ENCODE data around the gene ALDH18A1.

The ALDH18A1 gene

DNA sequence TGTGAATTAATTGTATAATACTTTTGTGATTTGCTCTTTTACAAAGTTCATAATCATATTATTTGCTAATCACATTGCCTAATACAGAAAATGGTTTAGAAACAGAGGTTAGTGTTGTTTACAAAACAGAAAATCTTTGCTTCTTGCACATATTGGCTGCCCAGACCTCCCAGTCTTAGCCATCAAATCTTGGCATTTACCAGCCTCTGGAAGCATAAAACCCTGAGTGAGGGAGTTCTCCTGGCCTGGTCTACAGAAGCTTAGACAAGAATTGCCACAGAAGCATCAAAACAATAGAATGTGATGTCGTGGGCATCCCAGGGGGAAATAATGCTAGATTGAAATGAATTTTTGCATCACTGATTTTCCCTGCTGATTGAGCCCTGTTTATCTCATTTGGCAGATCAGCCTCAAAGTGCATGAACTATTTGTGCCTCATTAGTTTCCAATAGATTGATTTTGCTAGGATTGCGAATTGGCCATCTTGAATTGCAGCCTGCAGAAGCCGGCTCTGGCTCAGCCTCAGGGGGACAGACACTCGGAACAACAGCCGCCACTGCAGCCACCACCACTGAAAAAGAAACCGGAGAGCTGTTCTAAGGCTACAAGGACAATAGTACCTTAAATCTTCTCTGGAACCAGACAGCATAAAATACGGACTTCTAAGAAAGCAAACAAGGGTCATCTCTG, 84.2 kb downstream of the ALDH18A1 start:
- TF ChIP-seq, protein P1, sequence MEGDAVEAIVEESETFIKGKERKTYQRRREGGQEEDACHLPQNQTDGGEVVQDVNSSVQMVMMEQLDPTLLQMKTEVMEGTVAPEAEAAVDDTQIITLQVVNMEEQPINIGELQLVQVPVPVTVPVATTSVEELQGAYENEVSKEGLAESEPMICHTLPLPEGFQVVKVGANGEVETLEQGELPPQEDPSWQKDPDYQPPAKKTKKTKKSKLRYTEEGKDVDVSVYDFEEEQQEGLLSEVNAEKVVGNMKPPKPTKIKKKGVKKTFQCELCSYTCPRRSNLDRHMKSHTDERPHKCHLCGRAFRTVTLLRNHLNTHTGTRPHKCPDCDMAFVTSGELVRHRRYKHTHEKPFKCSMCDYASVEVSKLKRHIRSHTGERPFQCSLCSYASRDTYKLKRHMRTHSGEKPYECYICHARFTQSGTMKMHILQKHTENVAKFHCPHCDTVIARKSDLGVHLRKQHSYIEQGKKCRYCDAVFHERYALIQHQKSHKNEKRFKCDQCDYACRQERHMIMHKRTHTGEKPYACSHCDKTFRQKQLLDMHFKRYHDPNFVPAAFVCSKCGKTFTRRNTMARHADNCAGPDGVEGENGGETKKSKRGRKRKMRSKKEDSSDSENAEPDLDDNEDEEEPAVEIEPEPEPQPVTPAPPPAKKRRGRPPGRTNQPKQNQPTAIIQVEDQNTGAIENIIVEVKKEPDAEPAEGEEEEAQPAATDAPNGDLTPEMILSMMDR (IDR thresholded peaks at IDR 0.05; ENCODE audit: low read depth, low read length), result no peak
- no peak for DNase-seq (ENCODE audit: extremely low read depth, low read depth)

DNA sequence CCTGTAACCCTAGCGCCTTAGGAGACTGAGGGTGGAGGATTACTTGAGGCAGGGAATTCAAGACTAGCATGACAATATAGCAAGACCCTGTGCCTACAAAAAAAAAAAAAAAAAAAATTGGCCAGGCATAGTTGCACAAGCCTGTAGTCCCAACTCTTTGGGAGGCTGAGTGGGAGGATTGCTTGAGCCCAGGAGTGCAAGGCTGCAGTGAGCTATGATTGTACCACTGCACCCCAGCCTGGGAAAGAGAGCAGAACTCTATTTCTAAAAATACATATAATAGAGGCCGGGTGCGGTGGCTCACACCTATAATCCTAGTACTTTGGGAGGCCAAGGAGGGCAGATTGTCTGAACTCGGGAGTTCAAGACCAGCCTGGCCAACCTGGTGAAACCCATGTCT, 85.1 kb downstream of the ALDH18A1 start:
- TF ChIP-seq, protein P1 (IDR thresholded peaks at IDR 0.05; ENCODE audit: low read depth, low read length), result no peak
- no peak for DNase-seq (ENCODE audit: extremely low read depth, low read depth)

DNA sequence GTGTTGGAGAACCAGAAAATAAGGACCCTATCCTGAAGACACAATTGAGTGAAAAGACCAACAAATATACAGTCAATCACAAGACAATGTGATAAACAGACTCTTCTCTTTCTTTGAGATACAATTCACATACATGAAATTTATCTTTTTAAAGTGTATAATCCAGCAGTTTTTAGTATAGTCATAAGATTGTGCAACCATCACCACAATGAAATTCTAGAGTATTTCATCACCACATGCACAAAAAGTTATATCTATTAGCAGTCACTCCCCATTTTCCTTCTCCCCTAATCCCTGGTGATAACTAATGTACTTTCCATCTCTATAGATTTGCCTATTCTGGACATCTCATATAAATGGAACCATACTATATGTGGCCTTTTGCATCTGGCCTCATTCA, 87.1 kb downstream of the ALDH18A1 start:
- DNase-seq (ENCODE audit: extremely low read depth, low read depth), result no peak
- TF ChIP-seq, protein P1 (IDR thresholded peaks at IDR 0.05; ENCODE audit: low read depth, low read length), result no peak

DNA sequence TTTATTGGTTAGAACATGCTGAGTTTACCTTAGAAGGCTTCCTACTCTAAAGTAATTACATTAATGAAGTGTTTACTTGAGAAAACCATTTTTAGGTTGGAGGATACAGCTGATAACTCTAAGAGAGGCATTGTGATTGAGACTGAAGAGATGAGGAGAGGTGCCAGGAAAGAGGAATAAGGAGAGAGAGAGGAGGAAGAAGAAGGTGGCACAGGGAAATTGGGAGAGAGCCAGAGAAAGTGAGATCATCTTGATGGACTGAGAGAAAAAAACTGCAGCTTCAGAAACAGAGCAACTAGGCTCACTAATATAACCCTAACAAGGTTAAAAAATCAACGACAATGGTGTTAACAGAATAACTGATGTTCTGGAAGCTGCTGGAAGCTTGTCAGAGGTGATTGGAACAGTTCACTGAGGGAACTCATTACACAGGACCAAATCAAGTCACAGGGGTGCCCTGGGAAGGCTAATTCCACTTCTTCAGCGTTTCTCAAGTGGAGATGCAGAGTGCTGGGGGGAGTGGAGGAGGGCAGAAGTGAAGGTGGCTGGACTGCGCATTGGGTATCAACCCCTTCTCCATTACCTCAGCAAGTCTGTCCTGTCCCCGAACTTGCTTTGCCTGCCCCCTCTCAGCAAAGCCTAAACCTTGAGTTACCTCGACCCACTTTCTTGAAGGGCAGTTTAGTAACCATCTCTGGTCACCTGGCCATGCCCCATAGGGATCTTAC, 88.4 kb downstream of the ALDH18A1 start:
- TF ChIP-seq, protein P1 (IDR thresholded peaks at IDR 0.05; ENCODE audit: low read depth, low read length), result no peak
- no peak for DNase-seq (ENCODE audit: extremely low read depth, low read depth)

DNA sequence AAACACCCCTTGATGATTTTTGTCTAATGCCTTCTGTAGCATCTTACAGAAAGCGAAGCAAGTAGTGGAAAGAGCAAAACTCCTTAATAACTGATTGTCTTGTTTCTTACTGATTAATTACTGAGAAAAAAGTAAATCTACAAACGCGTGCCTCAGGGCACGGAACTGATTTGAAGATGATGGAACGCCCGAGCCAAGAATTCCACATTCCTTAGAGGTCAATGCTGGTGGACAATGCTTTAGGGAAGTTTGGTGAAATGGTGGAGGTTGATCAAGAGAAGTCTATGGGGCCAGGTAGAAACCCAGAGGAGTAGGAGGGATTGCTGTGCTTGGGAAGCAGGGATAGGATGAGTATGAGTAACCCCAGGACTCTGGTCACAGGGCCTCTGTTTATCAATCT, 90.4 kb downstream of the ALDH18A1 start:
- TF ChIP-seq, protein P1 (IDR thresholded peaks at IDR 0.05; ENCODE audit: low read depth, low read length), result no peak
- DNase-seq (ENCODE audit: extremely low read depth, low read depth), result no peak

DNA sequence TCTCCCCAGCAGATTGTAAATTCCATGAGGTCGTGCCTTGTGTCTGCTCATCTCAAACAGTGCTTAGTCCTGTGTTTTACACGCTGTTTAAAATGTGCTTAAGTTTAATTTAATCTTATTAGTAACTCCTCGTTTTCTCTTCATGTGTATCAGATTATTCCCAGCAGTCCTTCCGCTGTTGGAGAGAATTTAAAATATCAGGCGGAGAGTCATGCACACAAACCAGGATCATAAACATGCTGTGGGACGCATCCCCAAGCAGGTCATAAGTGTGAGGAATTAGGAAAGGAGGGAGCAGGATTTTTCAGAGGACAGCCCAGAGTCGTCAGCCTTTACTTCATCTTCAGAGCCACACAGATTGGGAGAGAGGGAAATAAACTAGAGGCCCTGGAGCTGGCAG, 91.2 kb downstream of the ALDH18A1 start:
- no peak for DNase-seq (ENCODE audit: extremely low read depth, low read depth)
- TF ChIP-seq, protein P1 (IDR thresholded peaks at IDR 0.05; ENCODE audit: low read depth, low read length), result no peak

DNA sequence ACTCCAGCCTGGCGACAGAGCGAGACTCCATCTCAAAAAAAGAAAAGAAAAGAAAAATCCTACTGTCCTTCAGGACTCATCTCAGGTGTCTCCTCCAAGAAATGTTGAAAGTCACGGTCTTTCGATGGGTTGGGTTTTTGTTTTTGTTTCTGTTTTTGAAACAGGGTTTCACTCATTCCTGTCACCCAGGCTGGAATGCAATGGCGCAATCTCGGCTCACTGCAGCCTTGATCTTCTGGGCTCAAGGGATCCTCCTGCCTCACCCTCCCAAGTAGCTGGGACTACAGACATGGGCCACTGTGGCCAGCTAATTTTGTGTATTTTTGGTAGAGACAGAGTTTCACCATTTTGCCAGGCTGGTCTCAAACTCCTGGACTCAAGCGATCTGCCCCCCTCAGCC, 92.2 kb downstream of the ALDH18A1 start:
- TF ChIP-seq, protein P1 (IDR thresholded peaks at IDR 0.05; ENCODE audit: low read depth, low read length), result no peak
- DNase-seq (ENCODE audit: extremely low read depth, low read depth), result no peak

Measured in AG09319 (cell line).